HG02884 (cell line): Measurements from ENCODE around the gene ZNF8.
"Not testable (repeated sequence)": the region's sequence is repeated elsewhere in the genome, so short reads cannot be mapped to it uniquely, and the experiment has no call there.

Experiments used
- ATAC-seq: cut with Tn5 transposase; IDR thresholded peaks from one replicate; pipeline ENCODE4 v1.9.1; 2021; ENCODE audit warnings: mild to moderate bottlenecking, moderate library complexity; ENCODE audit not compliant: unreplicated experiment

ZNF8 gene

GRCh38 chr19:58278541-58279041 lies at the start of gene ZNF8:
ZNF8 (plus strand) TSS chr19:58278955; CDS start chr19:58279082, 127 bp downstream.
- peak; percentile 89 for ATAC-seq

GRCh38 chr19:58229255-58229639 lies 49.5 kb upstream of the ZNF8 start:
- ATAC-seq = no peak

GRCh38 chr19:58237324-58237723 lies 41.4 kb upstream of the ZNF8 start:
- no peak for ATAC-seq

- no peak for ATAC-seq
Measured at GRCh38 chr19:58243351-58243750, 35.4 kb upstream of the ZNF8 start.

GRCh38 chr19:58248886-58249285 lies 29.9 kb upstream of the ZNF8 start:
- ATAC-seq = no peak

- no peak for ATAC-seq
Measured at GRCh38 chr19:58252102-58252685, 26.6 kb upstream of the ZNF8 start.

GRCh38 chr19:58258259-58258658 lies 20.5 kb upstream of the ZNF8 start:
- not testable (repeated sequence) for ATAC-seq

- no peak for ATAC-seq
Measured at GRCh38 chr19:58261600-58261967, 17.2 kb upstream of the ZNF8 start.

GRCh38 chr19:58261968-58262921 lies 16.5 kb upstream of the ZNF8 start:
- no peak for ATAC-seq

GRCh38 chr19:58262922-58263296 lies 15.8 kb upstream of the ZNF8 start:
- no peak for ATAC-seq

- ATAC-seq = no peak
Measured at GRCh38 chr19:58265100-58265499, 13.7 kb upstream of the ZNF8 start.

- no peak for ATAC-seq
Measured at GRCh38 chr19:58268344-58268743, 10.4 kb upstream of the ZNF8 start.

- ATAC-seq = no peak
Measured at GRCh38 chr19:58274771-58275201, 4.0 kb upstream of the ZNF8 start.

- ATAC-seq = no peak
Measured at GRCh38 chr19:58275564-58275963, 3.2 kb upstream of the ZNF8 start.

GRCh38 chr19:58277197-58277596 lies 1.6 kb upstream of the ZNF8 start:
- ATAC-seq = no peak

- no peak for ATAC-seq
Measured at GRCh38 chr19:58277748-58278540, 811 bp upstream of the ZNF8 start.

- peak; percentile 30 for ATAC-seq
Measured at GRCh38 chr19:58279042-58279924, 528 bp downstream of the ZNF8 start.

GRCh38 chr19:58279925-58280316 lies 1.2 kb downstream of the ZNF8 start:
- ATAC-seq = no peak

- no peak for ATAC-seq
Measured at GRCh38 chr19:58284199-58284598, 5.4 kb downstream of the ZNF8 start.

- ATAC-seq = no peak
Measured at GRCh38 chr19:58291943-58292342, 13.2 kb downstream of the ZNF8 start.
